GM10266 (cell line): Measurements from ENCODE around the gene AGO1.
"Not testable (repeated sequence)": the region's sequence is repeated elsewhere in the genome, so short reads cannot be mapped to it uniquely, and the experiment has no call there.

ENCODE experiments used
- DNase-seq: peaks from one replicate; pipeline ENCODE4 v3.0.0; 2012; ENCODE audit errors: extremely low spot score
- TF ChIP-seq, protein P1 (sequence below): IDR thresholded peaks from 2 replicates; pipeline ENCODE4 v1.5.1; 2012; ENCODE audit warnings: mild to moderate bottlenecking, low read depth; ENCODE audit not compliant: control insufficient read depth, insufficient read depth; ENCODE audit errors: missing control alignments

Gene AGO1

DNA sequence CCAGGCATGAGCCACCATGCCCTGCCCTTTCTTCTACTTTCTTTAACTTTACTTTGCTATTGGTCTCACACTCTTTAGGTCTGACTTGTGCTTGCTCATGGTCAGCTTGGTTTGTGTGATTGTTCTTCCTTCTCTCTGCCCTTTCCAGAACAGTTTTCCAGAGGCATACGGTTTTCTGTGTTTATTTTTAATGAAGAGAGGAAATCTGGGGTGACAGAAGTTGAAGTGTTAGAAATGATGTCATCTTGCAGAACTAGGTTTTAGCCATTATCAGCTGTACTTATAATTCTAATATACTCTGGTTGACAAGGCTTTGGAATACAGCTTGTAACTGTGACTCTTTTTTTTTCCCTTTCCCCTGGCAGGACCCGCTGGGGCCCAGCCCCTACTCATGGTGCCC, 62.3 kb downstream of the AGO1 start:
- DNase-seq: no peak
- TF ChIP-seq, protein P1, sequence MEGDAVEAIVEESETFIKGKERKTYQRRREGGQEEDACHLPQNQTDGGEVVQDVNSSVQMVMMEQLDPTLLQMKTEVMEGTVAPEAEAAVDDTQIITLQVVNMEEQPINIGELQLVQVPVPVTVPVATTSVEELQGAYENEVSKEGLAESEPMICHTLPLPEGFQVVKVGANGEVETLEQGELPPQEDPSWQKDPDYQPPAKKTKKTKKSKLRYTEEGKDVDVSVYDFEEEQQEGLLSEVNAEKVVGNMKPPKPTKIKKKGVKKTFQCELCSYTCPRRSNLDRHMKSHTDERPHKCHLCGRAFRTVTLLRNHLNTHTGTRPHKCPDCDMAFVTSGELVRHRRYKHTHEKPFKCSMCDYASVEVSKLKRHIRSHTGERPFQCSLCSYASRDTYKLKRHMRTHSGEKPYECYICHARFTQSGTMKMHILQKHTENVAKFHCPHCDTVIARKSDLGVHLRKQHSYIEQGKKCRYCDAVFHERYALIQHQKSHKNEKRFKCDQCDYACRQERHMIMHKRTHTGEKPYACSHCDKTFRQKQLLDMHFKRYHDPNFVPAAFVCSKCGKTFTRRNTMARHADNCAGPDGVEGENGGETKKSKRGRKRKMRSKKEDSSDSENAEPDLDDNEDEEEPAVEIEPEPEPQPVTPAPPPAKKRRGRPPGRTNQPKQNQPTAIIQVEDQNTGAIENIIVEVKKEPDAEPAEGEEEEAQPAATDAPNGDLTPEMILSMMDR: no peak

DNA sequence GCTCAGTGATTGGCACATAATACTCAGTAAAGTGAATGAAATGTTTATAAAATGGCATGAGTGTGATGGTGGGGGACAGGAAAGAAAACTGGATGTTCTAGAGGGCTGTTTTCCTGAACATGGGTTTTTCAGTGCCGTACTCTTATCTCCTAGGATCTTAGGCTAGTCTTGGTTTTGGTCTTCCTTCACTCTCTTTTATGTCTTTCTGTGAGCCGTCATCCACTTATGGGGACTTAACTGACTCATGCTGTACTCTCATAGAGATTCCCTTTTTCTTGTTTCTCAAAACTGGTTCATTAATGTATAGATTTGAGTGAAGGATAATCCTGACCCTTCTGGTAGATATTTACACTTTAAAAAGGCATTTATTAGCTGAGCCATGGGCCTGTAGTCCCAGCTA, 64.5 kb downstream of the AGO1 start:
- no peak for DNase-seq
- TF ChIP-seq, protein P1: no peak

DNA sequence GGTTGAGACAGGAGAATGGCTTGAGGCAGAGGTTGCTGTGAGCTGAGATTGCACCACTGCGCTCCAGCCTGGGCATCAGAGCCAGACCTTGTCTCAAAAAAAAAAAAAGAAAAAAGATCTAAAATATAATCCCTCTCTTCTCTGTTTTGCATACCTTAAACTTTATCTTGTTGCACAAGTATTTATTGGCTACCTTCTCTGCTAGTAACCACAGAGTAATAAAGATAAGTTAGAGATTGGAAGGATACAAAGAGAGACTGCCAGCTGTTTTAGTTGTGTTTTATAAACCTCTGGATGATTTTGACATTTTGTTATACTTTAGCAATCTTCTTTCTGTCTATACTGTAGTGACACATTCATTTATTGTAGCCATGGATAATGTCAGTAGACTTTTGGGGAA, 75.5 kb downstream of the AGO1 start:
- no peak for DNase-seq
- TF ChIP-seq, protein P1: no peak

DNA sequence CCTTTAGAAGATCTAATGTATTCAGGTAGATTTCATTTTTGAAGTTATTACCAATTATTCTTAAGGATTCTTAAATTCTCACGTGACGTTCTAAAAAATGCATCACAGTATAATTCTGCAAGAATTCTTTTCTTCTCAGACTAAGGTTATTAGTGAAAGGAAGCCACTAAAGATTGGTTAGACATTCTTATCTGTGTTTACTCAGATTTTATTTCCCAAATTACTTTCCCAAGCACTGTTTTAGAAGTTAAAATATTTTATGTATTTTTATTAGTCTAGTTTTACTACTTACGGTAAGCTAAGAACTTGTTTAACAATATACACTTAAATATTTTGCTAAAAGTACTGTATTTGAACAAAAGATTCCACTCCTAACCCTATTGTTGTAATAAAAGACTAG, 76.3 kb downstream of the AGO1 start:
- no peak for DNase-seq
- TF ChIP-seq, protein P1: no peak

DNA sequence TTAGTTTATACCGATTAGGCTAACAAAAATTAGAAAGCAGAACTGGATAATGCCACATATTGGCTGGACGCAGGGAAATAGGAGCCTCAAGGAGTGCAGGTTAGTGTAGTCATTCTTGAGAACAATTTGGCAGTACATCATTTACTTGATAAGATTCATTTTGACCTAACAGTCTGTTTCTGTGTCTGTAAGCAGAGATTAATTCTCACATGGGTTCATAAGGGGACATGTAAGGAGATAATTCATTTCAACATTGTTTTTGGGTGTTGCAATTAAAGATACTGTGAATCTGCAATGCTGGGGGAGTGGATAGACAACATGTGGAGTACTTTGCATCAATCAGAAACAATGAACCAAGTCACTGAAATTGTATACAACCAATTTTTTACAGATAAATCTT, 79.9 kb downstream of the AGO1 start:
- DNase-seq: no peak
- TF ChIP-seq, protein P1: no peak

DNA sequence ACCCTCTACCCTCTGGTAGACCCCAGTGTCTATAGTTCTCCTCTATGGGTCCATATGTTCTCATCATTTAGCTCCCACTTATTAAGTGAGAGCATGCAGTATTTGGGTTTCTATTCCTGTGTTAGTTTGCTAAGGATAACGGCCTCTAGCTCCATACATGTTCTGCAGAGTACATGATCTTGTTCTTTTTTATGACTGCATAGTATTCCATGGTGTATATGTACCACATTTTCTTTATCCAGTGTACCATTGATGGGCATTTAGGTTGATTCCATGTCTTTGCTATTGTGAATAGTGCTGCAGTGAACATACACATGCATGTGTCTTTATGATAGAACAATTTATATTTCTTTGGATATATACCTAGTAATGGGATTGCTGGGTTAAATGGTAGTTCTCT, 81.3 kb downstream of the AGO1 start:
- not testable (repeated sequence) for DNase-seq

DNA sequence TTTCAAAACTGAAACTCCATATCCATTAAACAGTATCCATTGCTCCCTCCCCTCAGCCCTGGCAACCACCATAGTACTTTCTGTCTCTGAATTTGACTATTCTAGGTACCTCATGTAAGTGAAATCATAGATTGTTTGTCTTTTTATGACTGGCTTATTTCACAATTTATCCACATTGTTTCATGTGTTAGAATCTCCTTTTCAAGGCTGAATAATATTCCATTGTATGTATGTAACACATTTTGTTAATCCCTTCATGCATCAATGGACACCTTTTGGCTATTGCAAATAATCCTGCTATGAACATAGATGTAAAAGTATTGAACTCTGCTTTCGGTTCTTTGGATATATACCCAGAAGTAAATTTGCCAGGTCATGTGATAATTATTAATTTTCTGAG, 85.4 kb downstream of the AGO1 start:
- TF ChIP-seq, protein P1: no peak
- no peak for DNase-seq

DNA sequence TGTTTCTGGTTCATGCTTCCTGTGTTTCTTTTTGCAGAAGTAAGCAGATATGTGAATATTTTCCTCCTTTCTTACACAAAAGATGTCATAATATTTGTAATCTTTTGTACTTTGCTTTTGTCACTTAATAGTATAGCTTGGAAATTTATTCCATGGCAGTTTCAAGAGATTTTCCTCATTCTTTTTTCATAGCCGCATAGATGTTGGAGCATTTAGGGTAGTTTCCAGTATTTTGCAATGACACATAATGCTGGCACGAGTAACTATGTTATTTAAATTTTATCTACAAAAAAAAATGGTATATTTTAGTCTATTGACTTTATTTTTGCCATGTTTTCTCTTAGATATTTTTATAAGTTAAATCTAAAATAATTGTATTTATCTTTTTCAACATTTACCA, 88.6 kb downstream of the AGO1 start:
- TF ChIP-seq, protein P1: no peak
- no peak for DNase-seq

DNA sequence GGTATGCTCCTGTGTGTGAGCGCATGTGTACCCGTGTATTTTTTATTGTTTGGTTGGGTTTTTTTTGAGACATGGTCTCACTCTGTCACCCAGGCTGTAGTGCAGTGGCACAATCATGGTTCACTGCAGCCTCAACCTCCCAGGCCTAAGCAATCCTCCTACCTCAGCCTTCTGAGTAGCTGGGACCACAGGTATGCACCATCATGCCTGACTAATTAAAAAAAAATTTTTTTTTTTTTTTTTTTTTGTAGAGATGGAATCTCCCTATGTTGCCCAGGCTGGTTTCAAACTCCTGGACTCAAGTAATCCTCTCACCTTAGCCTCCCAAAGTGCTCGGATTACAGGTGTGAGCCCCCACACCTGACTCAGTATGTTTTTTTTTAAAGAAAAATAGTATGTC, 89.6 kb downstream of the AGO1 start:
- DNase-seq: not testable (repeated sequence)
